ENCODE data around the gene KRTCAP3.
A peak's percentile ranks its signal among the peaks of the same experiment; 100 is the strongest.

Gene KRTCAP3

GRCh38 chr2:27442920-27443282, 720 bp downstream of the KRTCAP3 start:
- TF ChIP-seq CTCF (conservative IDR thresholded peaks at IDR 0.05; ENCODE audit: low read depth, low read length): no peak
- H3K4me3 ChIP-seq (ENCODE audit: low read depth, low read length): no peak overlapping the region
- peak; percentile 8 for DNase-seq (ENCODE audit: low read depth)

- no peak for TF ChIP-seq CTCF (conservative IDR thresholded peaks at IDR 0.05; ENCODE audit: low read depth, low read length)
- no peak for DNase-seq (ENCODE audit: low read depth)
- no peak overlapping the region for H3K4me3 ChIP-seq (ENCODE audit: low read depth, low read length)
Measured at GRCh38 chr2:27445155-27445554, 3.0 kb downstream of the KRTCAP3 start.

GRCh38 chr2:27445615-27446014, 3.4 kb downstream of the KRTCAP3 start:
- DNase-seq (ENCODE audit: low read depth): no peak
- TF ChIP-seq CTCF (conservative IDR thresholded peaks at IDR 0.05; ENCODE audit: low read depth, low read length): no peak
- no peak overlapping the region for H3K4me3 ChIP-seq (ENCODE audit: low read depth, low read length)

- TF ChIP-seq CTCF (conservative IDR thresholded peaks at IDR 0.05; ENCODE audit: low read depth, low read length): no peak
- H3K4me3 ChIP-seq (ENCODE audit: low read depth, low read length): no peak overlapping the region
- DNase-seq (ENCODE audit: low read depth): no peak
Measured at GRCh38 chr2:27446057-27446456, 3.9 kb downstream of the KRTCAP3 start.

- no peak for TF ChIP-seq CTCF (conservative IDR thresholded peaks at IDR 0.05; ENCODE audit: low read depth, low read length)
- no peak for DNase-seq (ENCODE audit: low read depth)
- H3K4me3 ChIP-seq (ENCODE audit: low read depth, low read length): no peak overlapping the region
Measured at GRCh38 chr2:27448381-27448780, 6.2 kb downstream of the KRTCAP3 start.

- TF ChIP-seq CTCF (conservative IDR thresholded peaks at IDR 0.05; ENCODE audit: low read depth, low read length): no peak
- no peak for DNase-seq (ENCODE audit: low read depth)
- H3K4me3 ChIP-seq (ENCODE audit: low read depth, low read length): no peak overlapping the region
Measured at GRCh38 chr2:27451095-27451494, 8.9 kb downstream of the KRTCAP3 start.

- no peak overlapping the region for H3K4me3 ChIP-seq (ENCODE audit: low read depth, low read length)
- TF ChIP-seq CTCF (conservative IDR thresholded peaks at IDR 0.05; ENCODE audit: low read depth, low read length): no peak
- no peak for DNase-seq (ENCODE audit: low read depth)
Measured at GRCh38 chr2:27453968-27454367, 11.8 kb downstream of the KRTCAP3 start.
